Mononuclear cell (primary cell): ENCODE results near the gene NTRK1. TPM values are rescaled to one million over a fixed set of nuclear protein-coding genes. Genes with fewer than 3 reads are reported as not detected.

Experiments used
- H3K27me3 ChIP-seq: 2 replicates; pipeline ENCODE4 v1.6.0; 2011; ENCODE audit warnings: low read length, control low read depth; ENCODE audit not compliant: insufficient read depth
- H3K4me1 ChIP-seq: 2 replicates; pipeline ENCODE4 v1.5.1; 2011; ENCODE audit warnings: mild to moderate bottlenecking, low read length, control low read depth; ENCODE audit not compliant: insufficient read depth
- H3K4me3 ChIP-seq: 2 replicates; pipeline ENCODE4 v1.5.1; 2011; ENCODE audit warnings: mild to moderate bottlenecking, low read length, moderate library complexity
- H3K9me3 ChIP-seq: 2 replicates; pipeline ENCODE4 v1.5.1; 2011; ENCODE audit warnings: low read depth, mild to moderate bottlenecking, control low read depth, low read length
- total RNA-seq: library from RNA; depleted of rRNA; stranded (reverse); fragments of >200 nt; gene quantifications from one replicate; pipeline ENCODE4 v1.2.3, GENCODE V29; 2012

NTRK1 gene
- total RNA-seq, 1 donor, result 0.31 TPM

GRCh38 chr1:156828400-156829124 lies 32.1 kb upstream of the NTRK1 start:
- Histone ChIP-seq H3K4me1 (no peaks in the 10 kb centered on the region), H3K27me3 (peaks cover 5% of the 10 kb centered on the region), H3K4me3 (no peak overlapping the region), H3K9me3 (no peaks in the 10 kb centered on the region)

- Histone ChIP-seq H3K4me1 (no peaks in the 10 kb centered on the region), H3K4me3 (no peak overlapping the region), H3K27me3 (peaks cover 5% of the 10 kb centered on the region), H3K9me3 (no peaks in the 10 kb centered on the region)
These were observed 28.2 kb upstream of the NTRK1 start for GRCh38 chr1:156832434-156832833.

DNA sequence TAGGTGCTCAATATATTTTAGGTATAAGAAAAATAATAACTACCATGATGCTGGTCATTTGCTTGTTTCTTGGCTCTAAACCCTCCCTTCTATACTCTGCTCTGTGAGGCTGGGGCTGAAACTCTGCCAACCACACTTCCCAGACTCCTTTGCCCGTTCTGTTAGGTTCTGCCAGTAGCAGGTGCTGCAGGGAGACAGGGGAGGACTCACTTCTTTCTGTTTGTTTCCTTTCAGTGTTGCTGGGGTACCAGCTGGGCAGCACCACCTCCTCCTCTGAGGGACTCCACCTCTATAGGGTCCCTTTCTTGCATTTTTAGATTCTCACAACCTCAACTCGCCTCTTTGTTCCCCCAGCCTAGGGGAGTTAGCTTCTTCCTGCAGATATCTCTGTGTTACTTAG lies 27.1 kb upstream of the NTRK1 start:
- H3K4me3 ChIP-seq, result no peak overlapping the region
- H3K27me3 ChIP-seq, result peaks cover 5% of the 10 kb centered on the region
- no peaks in the 10 kb centered on the region for H3K9me3 ChIP-seq
- no peaks in the 10 kb centered on the region for H3K4me1 ChIP-seq

GRCh38 chr1:156834322-156834721 lies 26.3 kb upstream of the NTRK1 start:
- Histone ChIP-seq H3K9me3 (no peaks in the 10 kb centered on the region), H3K27me3 (peaks cover 5% of the 10 kb centered on the region), H3K4me1 (no peaks in the 10 kb centered on the region), H3K4me3 (no peak overlapping the region)

- Histone ChIP-seq H3K4me3 (no peak overlapping the region), H3K9me3 (no peaks in the 10 kb centered on the region), H3K4me1 (no peaks in the 10 kb centered on the region), H3K27me3 (peaks cover 5% of the 10 kb centered on the region)
These were observed 24.5 kb upstream of the NTRK1 start for GRCh38 chr1:156836041-156836654.

DNA sequence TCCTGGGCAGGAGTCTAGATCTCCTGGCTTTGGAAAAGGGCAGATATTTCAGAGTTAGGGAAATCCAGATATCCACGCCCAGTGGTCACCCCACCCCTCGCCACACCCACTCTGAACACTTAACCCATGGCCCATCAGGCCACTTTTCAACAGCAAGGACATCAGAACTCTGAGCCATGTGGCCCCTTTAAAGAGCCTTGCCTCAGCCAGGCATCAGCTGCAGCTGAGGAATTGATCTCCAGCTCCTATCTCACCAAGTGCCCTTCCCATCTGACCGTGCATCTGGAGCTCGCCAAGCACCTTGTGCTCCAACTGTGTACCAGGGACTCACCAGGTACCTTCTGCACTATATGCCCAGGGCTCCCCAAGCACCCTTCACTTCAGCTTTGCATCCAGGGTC lies 23.8 kb upstream of the NTRK1 start:
- H3K4me1 ChIP-seq, result no peaks in the 10 kb centered on the region
- H3K27me3 ChIP-seq, result peaks cover 3% of the 10 kb centered on the region
- no peaks in the 10 kb centered on the region for H3K9me3 ChIP-seq
- no peak overlapping the region for H3K4me3 ChIP-seq

DNA sequence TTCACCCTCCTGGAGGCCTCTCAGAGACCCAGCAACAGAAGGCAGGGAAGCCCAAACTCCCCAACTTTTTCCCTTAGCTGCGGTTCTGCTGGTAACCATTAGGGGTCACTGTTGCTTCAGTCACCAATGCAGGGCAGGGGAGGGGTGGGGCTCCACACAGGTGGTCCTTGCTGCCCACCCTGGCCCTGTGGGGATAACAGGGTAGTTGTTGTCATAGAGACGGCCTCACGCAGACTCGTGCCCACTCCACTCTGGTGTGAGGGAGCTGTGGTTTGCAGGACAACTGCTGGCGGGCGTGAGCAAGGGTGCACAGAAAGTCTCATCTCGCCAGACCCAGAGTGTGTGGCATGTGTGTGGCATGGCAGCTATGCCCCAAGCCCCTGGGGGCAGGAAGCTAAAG lies 21.7 kb upstream of the NTRK1 start:
- H3K4me3 ChIP-seq, result no peak overlapping the region
- peaks cover 15% of the 10 kb centered on the region for H3K27me3 ChIP-seq
- H3K4me1 ChIP-seq, result no peaks in the 10 kb centered on the region
- no peaks in the 10 kb centered on the region for H3K9me3 ChIP-seq

DNA sequence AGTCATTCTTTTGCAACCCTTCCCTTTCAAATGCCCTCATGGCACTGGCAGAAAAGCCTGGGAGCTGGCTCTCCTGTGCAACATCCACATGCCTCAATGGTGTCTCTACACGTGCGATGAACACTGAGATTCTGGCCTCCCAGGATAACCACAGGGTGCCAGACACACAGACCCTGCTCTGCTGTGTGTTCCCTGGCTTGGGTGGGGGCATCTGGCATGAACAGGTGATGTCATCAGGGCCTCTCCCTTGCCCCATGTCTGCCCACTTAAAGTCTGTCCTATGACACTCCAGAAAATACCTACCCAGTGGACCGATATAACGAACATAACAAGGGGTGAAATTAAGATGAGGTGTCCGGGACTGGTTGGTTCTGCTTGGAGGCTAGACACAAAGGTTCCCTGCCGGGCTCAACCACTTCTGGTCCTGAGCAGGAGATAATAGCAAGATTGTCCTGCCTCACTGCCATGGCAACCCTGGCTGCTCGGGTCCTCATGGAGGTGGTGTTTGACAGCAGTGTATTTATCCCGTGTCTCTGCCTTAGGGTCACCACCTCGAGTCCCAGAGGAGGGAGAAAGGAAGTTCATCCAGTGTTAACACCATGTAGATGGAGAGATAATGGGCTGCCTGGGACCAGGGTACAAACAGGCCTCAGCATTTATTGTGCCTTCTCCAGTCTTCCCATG lies 21.1 kb upstream of the NTRK1 start:
- H3K4me3 ChIP-seq, result no peak overlapping the region
- H3K9me3 ChIP-seq, result no peaks in the 10 kb centered on the region
- peaks cover under 1% of the 10 kb centered on the region for H3K4me1 ChIP-seq
- peaks cover 21% of the 10 kb centered on the region for H3K27me3 ChIP-seq

- H3K4me1 ChIP-seq, result peaks cover 7% of the 10 kb centered on the region
- peaks cover 28% of the 10 kb centered on the region for H3K27me3 ChIP-seq
- H3K4me3 ChIP-seq, result no peak overlapping the region
- H3K9me3 ChIP-seq, result no peaks in the 10 kb centered on the region
These were observed 20.3 kb upstream of the NTRK1 start for GRCh38 chr1:156840186-156840897.

- peaks cover 7% of the 10 kb centered on the region for H3K4me1 ChIP-seq
- no peaks in the 10 kb centered on the region for H3K9me3 ChIP-seq
- no peak overlapping the region for H3K4me3 ChIP-seq
- peaks cover 28% of the 10 kb centered on the region for H3K27me3 ChIP-seq
These were observed 19.8 kb upstream of the NTRK1 start for GRCh38 chr1:156840898-156841279.

DNA sequence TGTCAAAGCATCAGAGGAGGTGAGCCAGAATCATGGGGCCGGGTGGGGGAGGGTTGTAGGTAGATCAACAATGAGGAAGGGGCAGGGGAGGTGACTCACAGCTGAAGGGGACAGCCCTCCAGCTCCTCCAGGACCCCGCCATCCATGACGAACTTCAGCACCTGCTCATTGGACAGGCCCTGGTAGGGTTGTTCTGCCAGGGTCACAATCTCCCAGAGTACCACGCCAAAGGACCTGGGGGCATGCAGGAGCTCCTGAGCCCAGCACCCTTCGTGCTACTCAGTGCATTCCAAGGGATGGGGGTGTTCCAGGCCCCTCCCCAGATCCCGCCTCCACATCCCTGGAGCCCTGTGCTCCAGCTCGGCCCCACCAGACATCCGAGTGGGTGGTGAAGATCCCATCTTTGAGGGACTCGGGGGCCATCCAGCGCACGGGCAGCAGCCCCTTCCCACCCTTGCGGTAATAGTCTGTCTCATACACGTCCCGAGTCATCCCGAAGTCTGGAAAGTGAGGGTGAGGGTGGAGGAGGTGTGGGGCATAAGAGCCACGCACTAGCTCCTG lies 19.3 kb upstream of the NTRK1 start:
- Histone ChIP-seq H3K27me3 (peaks cover 28% of the 10 kb centered on the region), H3K9me3 (no peaks in the 10 kb centered on the region), H3K4me3 (no peak overlapping the region), H3K4me1 (peaks cover 7% of the 10 kb centered on the region)

GRCh38 chr1:156842618-156843300 lies 17.9 kb upstream of the NTRK1 start:
- H3K4me1 ChIP-seq, result peaks cover 7% of the 10 kb centered on the region
- H3K4me3 ChIP-seq, result no peak overlapping the region
- peaks cover 31% of the 10 kb centered on the region for H3K27me3 ChIP-seq
- no peaks in the 10 kb centered on the region for H3K9me3 ChIP-seq

GRCh38 chr1:156844102-156844501 lies 16.6 kb upstream of the NTRK1 start:
- no peaks in the 10 kb centered on the region for H3K9me3 ChIP-seq
- H3K27me3 ChIP-seq, result peaks cover 39% of the 10 kb centered on the region
- peaks cover 13% of the 10 kb centered on the region for H3K4me1 ChIP-seq
- no peak overlapping the region for H3K4me3 ChIP-seq

- Histone ChIP-seq H3K27me3 (peaks cover 39% of the 10 kb centered on the region), H3K4me3 (no peak overlapping the region), H3K4me1 (peaks cover 13% of the 10 kb centered on the region), H3K9me3 (no peaks in the 10 kb centered on the region)
These were observed 16.0 kb upstream of the NTRK1 start for GRCh38 chr1:156844638-156845037.
